ENCODE results near the gene MUC4.

- no peak for TF ChIP-seq CTCF (IDR thresholded peaks at IDR 0.05)
- TF ChIP-seq POLR2AphosphoS5 (IDR thresholded peaks at IDR 0.05), result no peak
- TF ChIP-seq POLR2A (IDR thresholded peaks at IDR 0.05), result no peak
- TF ChIP-seq EP300 (IDR thresholded peaks at IDR 0.05), result no peak
These were observed 74.8 kb downstream of the MUC4 start for GRCh38 chr3:195736866-195737490.

Measured in gastroesophageal sphincter (tissue), 3 donors.